Testis (tissue), 2 donors: ENCODE data around the gene ATP6V0D1.

Experiments
- CTCF ChIP-seq, 3 experiments: fragments of 450-650 bp in 2 of 3; fragments of 200-600 bp in 1 of 3; sonication (generic) in 1 of 3; IDR thresholded peaks; one replicate each; pipeline ENCODE4 v1.5.1; 2016 to 2019; ENCODE audit warnings: antibody characterized with exemption in 3 of 3, mild to moderate bottlenecking in 2 of 3, moderate library complexity in 1 of 3
- POLR2A ChIP-seq: fragments of 450-650 bp; IDR thresholded peaks from one replicate; pipeline ENCODE4 v1.6.1; 2017; ENCODE audit warnings: antibody characterized with exemption, mild to moderate bottlenecking, moderate library complexity

- no peak for TF ChIP-seq CTCF (IDR thresholded peaks at IDR 0.05)
- no peak for TF ChIP-seq POLR2A
Measured at GRCh38 chr16:67468731-67469130, 12.2 kb downstream of the ATP6V0D1 start.
